H7 (cell line): Measurements from ENCODE around the gene SLC19A2. TPM values are rescaled to one million over a fixed set of nuclear protein-coding genes. Genes with fewer than 3 reads are reported as not detected.
"Not testable (repeated sequence)": the region's sequence is repeated elsewhere in the genome, so short reads cannot be mapped to it uniquely, and the experiment has no call there.

Experiments used
- DNase-seq: peaks from one replicate; pipeline ENCODE4 v3.0.0; 2012
- H3K27me3 ChIP-seq: 2 replicates; pipeline ENCODE4 v1.6.0; 2011; ENCODE audit warnings: mild to moderate bottlenecking, low read length; ENCODE audit not compliant: control insufficient read depth, insufficient read depth
- H3K36me3 ChIP-seq: replicated peaks from 2 replicates; pipeline ENCODE4 v1.5.1; 2011; ENCODE audit warnings: low read length; ENCODE audit not compliant: control insufficient read depth, insufficient read depth
- H3K4me3 ChIP-seq: 2 replicates; pipeline ENCODE4 v1.5.1; 2011; ENCODE audit warnings: low read depth, mild to moderate bottlenecking, control low read depth, low read length, moderate library complexity; ENCODE audit not compliant: insufficient read depth
- total RNA-seq: library from RNA; depleted of rRNA; stranded (reverse); fragments of >200 nt; shearing (Covaris generic); gene quantifications from 2 replicates; pipeline ENCODE4 v1.2.3, GENCODE V29; 2014

The SLC19A2 gene
- total RNA-seq, 1 experiment from 2014 or later: 28.9 TPM

- no peaks in the 10 kb centered on the region for H3K36me3 ChIP-seq
- DNase-seq: no peak
- H3K4me3 ChIP-seq: no peak overlapping the region
- no peaks in the 10 kb centered on the region for H3K27me3 ChIP-seq
Measured at GRCh38 chr1:169515641-169516040, 29.9 kb upstream of the SLC19A2 start.

- Histone ChIP-seq H3K36me3 (no peaks in the 10 kb centered on the region), H3K4me3 (no peak overlapping the region), H3K27me3 (no peaks in the 10 kb centered on the region)
- DNase-seq: no peak
Measured at GRCh38 chr1:169514566-169515270, 29.0 kb upstream of the SLC19A2 start.

- no peaks in the 10 kb centered on the region for H3K27me3 ChIP-seq
- H3K36me3 ChIP-seq: no peaks in the 10 kb centered on the region
- DNase-seq: no peak
- H3K4me3 ChIP-seq: no peak overlapping the region
Measured at GRCh38 chr1:169513208-169513607, 27.5 kb upstream of the SLC19A2 start.

- H3K4me3 ChIP-seq: no peak overlapping the region
- no peaks in the 10 kb centered on the region for H3K36me3 ChIP-seq
Measured at GRCh38 chr1:169511316-169512005, 25.7 kb upstream of the SLC19A2 start.

GRCh38 chr1:169510060-169510459 lies 24.3 kb upstream of the SLC19A2 start:
- no peaks in the 10 kb centered on the region for H3K36me3 ChIP-seq
- no peaks in the 10 kb centered on the region for H3K27me3 ChIP-seq
- no peak overlapping the region for H3K4me3 ChIP-seq
- DNase-seq: no peak

More at GRCh38 chr1:169511316-169512005, 25.7 kb upstream of the SLC19A2 start:
- no peak for DNase-seq
- no peaks in the 10 kb centered on the region for H3K27me3 ChIP-seq

DNA sequence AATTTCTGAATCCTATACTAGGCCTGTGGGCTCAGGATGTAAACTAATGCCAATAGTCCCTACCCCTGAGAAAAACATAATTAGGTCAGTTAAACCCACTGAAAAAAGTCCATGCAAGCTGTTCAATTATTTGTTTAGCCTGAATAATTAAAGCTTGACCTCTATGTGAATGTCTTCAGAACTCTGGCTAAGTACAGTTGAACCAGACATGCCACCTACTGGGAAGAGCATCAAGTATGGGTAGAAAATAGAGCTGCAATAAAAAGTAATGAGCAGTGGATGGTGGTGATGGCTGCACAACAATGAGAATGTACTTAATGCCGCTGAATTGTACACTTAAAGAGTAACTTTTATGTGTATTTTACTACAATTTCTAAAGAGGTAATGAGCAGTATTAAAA lies 23.6 kb upstream of the SLC19A2 start:
- H3K27me3 ChIP-seq: no peaks in the 10 kb centered on the region
- no peak for DNase-seq
- no peak overlapping the region for H3K4me3 ChIP-seq
- H3K36me3 ChIP-seq: no peaks in the 10 kb centered on the region

DNA sequence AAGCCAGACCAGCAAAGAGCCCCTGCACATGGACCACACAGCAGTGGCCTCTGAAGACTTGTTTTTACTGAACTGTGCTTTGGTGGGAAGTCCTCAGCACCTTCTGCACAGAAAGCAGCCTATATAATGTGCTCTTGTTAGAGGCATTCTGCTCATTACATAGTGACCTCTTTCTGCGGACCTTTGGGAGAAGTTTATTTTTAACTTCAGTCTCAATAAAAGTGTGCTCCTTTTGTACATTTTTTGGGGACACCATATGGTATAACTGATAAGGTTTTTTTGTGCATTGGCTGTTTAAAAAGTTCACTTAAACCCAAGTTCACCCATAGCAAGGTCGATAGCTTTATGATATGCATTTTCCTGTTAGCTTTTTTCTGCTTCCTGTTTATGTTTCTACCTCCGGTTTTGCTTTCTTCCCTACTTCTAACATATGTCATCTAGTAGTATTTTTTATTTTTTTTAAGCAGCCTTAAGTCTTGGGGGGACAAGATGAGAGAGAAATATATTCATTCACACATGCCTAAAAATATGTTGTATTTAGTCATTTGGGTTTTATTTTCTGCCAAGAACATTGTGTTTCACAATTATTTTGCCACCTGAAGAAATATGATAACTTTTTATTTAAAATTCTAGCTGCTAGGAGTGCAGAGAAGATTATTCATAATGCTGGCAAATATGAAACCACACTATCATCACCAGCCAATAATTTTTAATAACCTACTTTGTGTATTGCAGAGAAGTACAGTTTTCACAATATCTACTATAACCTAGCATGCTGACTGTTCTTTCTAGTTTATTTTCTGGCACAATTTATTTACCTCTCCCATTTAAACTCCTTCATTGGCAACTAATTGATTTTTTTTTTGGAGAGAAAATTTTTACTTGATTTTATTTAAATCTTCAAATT lies 22.9 kb upstream of the SLC19A2 start:
- no peaks in the 10 kb centered on the region for H3K27me3 ChIP-seq
- DNase-seq: no peak
- H3K4me3 ChIP-seq: no peak overlapping the region
- no peaks in the 10 kb centered on the region for H3K36me3 ChIP-seq

DNA sequence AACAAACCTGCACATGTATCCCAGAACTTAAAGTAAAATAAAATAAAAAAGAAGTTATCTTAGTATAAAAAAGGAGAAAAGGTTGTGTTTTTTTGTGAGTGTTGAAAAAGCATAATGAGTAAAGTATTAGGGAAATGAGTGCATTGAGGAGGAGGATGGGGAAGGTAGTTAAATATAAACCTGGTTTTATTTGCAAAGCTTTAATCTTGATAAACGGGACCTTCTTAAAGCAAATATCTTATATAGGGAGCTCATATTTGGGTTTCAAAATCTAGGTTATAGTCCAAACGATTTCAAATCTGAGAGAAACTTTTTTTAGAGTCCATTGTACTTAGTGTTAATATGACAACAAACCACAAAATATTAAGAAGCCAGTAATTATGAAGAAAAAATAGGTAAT lies 21.7 kb upstream of the SLC19A2 start:
- H3K4me3 ChIP-seq: no peak overlapping the region
- H3K27me3 ChIP-seq: no peaks in the 10 kb centered on the region
- H3K36me3 ChIP-seq: no peaks in the 10 kb centered on the region
- DNase-seq: no peak

- H3K36me3 ChIP-seq, H3K4me3 ChIP-seq, DNase-seq, H3K27me3 ChIP-seq: not testable (repeated sequence)
Measured at GRCh38 chr1:169503601-169504000, 17.9 kb upstream of the SLC19A2 start.

DNA sequence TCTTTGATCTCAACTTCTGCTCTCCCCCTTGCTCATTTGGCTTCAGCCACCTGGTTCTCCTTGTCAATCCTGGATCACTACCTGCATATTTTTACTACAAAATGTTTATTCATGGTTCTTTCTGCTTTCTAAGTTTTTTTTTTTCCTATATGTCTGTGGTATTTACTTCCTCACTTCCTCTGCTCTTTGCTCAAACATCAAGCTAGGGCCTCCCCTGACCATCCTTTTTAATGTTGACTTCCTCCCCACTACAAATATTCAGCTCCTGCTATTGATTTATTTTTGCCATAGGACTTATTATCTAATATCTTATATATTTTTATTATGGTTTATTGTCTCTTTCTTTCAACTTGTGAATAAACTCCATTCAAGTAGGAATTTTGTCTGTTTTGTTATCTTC lies 14.1 kb upstream of the SLC19A2 start:
- DNase-seq: no peak
- no peaks in the 10 kb centered on the region for H3K27me3 ChIP-seq
- H3K36me3 ChIP-seq: no peaks in the 10 kb centered on the region
- no peak overlapping the region for H3K4me3 ChIP-seq

GRCh38 chr1:169497317-169497716 lies 11.6 kb upstream of the SLC19A2 start:
- H3K36me3 ChIP-seq: no peaks in the 10 kb centered on the region
- no peaks in the 10 kb centered on the region for H3K27me3 ChIP-seq
- no peak overlapping the region for H3K4me3 ChIP-seq
- no peak for DNase-seq

- no peak for DNase-seq
- H3K4me3 ChIP-seq: no peak overlapping the region
- H3K36me3 ChIP-seq: no peaks in the 10 kb centered on the region
- H3K27me3 ChIP-seq: no peaks in the 10 kb centered on the region
Measured at GRCh38 chr1:169495916-169496315, 10.2 kb upstream of the SLC19A2 start.

- no peaks in the 10 kb centered on the region for H3K36me3 ChIP-seq
- no peak overlapping the region for H3K4me3 ChIP-seq
- no peak for DNase-seq
Measured at GRCh38 chr1:169495046-169495775, 9.5 kb upstream of the SLC19A2 start.

DNA sequence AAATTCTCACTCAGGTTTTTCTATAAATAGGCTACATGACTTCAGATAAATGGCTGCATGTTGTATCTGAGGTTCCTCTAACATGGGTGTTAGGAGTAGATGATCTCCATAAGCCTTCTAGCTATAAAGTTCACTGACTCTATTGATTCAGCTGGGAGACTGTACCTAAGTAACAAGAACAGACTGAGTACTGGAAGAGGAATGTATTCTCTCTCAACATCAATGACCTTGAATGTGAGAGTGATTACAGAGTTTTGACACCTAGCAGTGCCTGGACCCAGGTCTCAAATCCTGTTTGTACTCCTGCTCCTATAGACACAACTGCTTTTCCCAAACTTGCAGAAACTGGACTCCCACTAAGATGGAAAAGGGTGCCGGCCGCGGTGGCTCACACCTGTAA lies 8.6 kb upstream of the SLC19A2 start:
- Histone ChIP-seq H3K27me3 (no peaks in the 10 kb centered on the region), H3K4me3 (no peak overlapping the region), H3K36me3 (no peaks in the 10 kb centered on the region)
- no peak for DNase-seq

More at GRCh38 chr1:169495046-169495775, 9.5 kb upstream of the SLC19A2 start:
- no peaks in the 10 kb centered on the region for H3K27me3 ChIP-seq
